ENCODE measurements around the gene NOC2L.

The NOC2L gene

GRCh38 chr1:928825-929661 is 30.0 kb downstream of the NOC2L start:
- Histone ChIP-seq H4K20me1 (ENCODE audit: insufficient read depth, low read length) (no peaks in the 10 kb centered on the region), H3K27ac (ENCODE audit: low read depth, low read length, poor library complexity, severe bottlenecking) (no peak overlapping the region), H3K9ac (ENCODE audit: low read length) (no peak overlapping the region), H3F3A (ENCODE audit: insufficient read depth, low read length) (no peaks in the 10 kb centered on the region), H3K79me2 (ENCODE audit: insufficient read depth, low read length) (no peaks in the 10 kb centered on the region), H3K4me2 (ENCODE audit: low read length) (no peak overlapping the region), H3K36me3 (ENCODE audit: insufficient read depth, low read length) (no peaks in the 10 kb centered on the region), H3K4me1 (ENCODE audit: insufficient read depth, low read length, severe bottlenecking) (no peaks in the 10 kb centered on the region), H3K9me2 (ENCODE audit: low read depth, low read length) (no peaks in the 10 kb centered on the region), H3K4me3 (ENCODE audit: low read depth, low read length, poor library complexity, severe bottlenecking) (no peak overlapping the region), H3K27me3 (ENCODE audit: insufficient read depth, low read length) (0 out of 2 replicates have a peak, but pooled peaks cover 11% of the 10 kb centered on the region), H3K9me3 (ENCODE audit: low read length) (no peaks in the 10 kb centered on the region), H2AFZ (ENCODE audit: low read length) (no peak overlapping the region)
- TF ChIP-seq EZH2 (IDR thresholded peaks at IDR 0.05; ENCODE audit: borderline replicate concordance, low read length), result no peak
- TF ChIP-seq, protein P1, sequence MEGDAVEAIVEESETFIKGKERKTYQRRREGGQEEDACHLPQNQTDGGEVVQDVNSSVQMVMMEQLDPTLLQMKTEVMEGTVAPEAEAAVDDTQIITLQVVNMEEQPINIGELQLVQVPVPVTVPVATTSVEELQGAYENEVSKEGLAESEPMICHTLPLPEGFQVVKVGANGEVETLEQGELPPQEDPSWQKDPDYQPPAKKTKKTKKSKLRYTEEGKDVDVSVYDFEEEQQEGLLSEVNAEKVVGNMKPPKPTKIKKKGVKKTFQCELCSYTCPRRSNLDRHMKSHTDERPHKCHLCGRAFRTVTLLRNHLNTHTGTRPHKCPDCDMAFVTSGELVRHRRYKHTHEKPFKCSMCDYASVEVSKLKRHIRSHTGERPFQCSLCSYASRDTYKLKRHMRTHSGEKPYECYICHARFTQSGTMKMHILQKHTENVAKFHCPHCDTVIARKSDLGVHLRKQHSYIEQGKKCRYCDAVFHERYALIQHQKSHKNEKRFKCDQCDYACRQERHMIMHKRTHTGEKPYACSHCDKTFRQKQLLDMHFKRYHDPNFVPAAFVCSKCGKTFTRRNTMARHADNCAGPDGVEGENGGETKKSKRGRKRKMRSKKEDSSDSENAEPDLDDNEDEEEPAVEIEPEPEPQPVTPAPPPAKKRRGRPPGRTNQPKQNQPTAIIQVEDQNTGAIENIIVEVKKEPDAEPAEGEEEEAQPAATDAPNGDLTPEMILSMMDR (IDR thresholded peaks at IDR 0.05; ENCODE audit: low read length), result no peak

- Histone ChIP-seq H3K27me3 (ENCODE audit: insufficient read depth, low read length) (0 out of 2 replicates have a peak, but pooled peaks cover 7% of the 10 kb centered on the region), H3K4me1 (ENCODE audit: insufficient read depth, low read length, severe bottlenecking) (no peaks in the 10 kb centered on the region), H2AFZ (ENCODE audit: low read length) (no peak overlapping the region), H3K36me3 (ENCODE audit: insufficient read depth, low read length) (no peaks in the 10 kb centered on the region), H3K9me3 (ENCODE audit: low read length) (no peaks in the 10 kb centered on the region), H3K9ac (ENCODE audit: low read length) (no peak overlapping the region), H3K9me2 (ENCODE audit: low read depth, low read length) (no peaks in the 10 kb centered on the region), H3K79me2 (ENCODE audit: insufficient read depth, low read length) (no peaks in the 10 kb centered on the region), H3F3A (ENCODE audit: insufficient read depth, low read length) (no peaks in the 10 kb centered on the region), H4K20me1 (ENCODE audit: insufficient read depth, low read length) (no peaks in the 10 kb centered on the region), H3K27ac (ENCODE audit: low read depth, low read length, poor library complexity, severe bottlenecking) (no peak overlapping the region), H3K4me2 (ENCODE audit: low read length) (no peak overlapping the region), H3K4me3 (ENCODE audit: low read depth, low read length, poor library complexity, severe bottlenecking) (no peak overlapping the region)
- TF ChIP-seq, protein P1 (IDR thresholded peaks at IDR 0.05; ENCODE audit: low read length), result no peak
- TF ChIP-seq EZH2 (IDR thresholded peaks at IDR 0.05; ENCODE audit: borderline replicate concordance, low read length), result no peak
Measured at GRCh38 chr1:927748-928147, 31.3 kb downstream of the NOC2L start.

GRCh38 chr1:927234-927633 is 31.8 kb downstream of the NOC2L start:
- 0 out of 2 replicates have a peak, but pooled peaks cover 5% of the 10 kb centered on the region for H3K27me3 ChIP-seq (ENCODE audit: insufficient read depth, low read length)
- H3K4me1 ChIP-seq (ENCODE audit: insufficient read depth, low read length, severe bottlenecking), result no peaks in the 10 kb centered on the region
- H3K9me3 ChIP-seq (ENCODE audit: low read length), result no peaks in the 10 kb centered on the region
- no peaks in the 10 kb centered on the region for H3K79me2 ChIP-seq (ENCODE audit: insufficient read depth, low read length)
- no peaks in the 10 kb centered on the region for H3K9me2 ChIP-seq (ENCODE audit: low read depth, low read length)
- no peaks in the 10 kb centered on the region for H3F3A ChIP-seq (ENCODE audit: insufficient read depth, low read length)
- no peak overlapping the region for H3K4me3 ChIP-seq (ENCODE audit: low read depth, low read length, poor library complexity, severe bottlenecking)
- H3K36me3 ChIP-seq (ENCODE audit: insufficient read depth, low read length), result no peaks in the 10 kb centered on the region
- TF ChIP-seq, protein P1 (IDR thresholded peaks at IDR 0.05; ENCODE audit: low read length), result no peak
- TF ChIP-seq EZH2 (IDR thresholded peaks at IDR 0.05; ENCODE audit: borderline replicate concordance, low read length), result no peak
- H2AFZ ChIP-seq (ENCODE audit: low read length), result no peak overlapping the region
- H3K4me2 ChIP-seq (ENCODE audit: low read length), result no peak overlapping the region
- H3K9ac ChIP-seq (ENCODE audit: low read length), result no peak overlapping the region
- no peak overlapping the region for H3K27ac ChIP-seq (ENCODE audit: low read depth, low read length, poor library complexity, severe bottlenecking)
- H4K20me1 ChIP-seq (ENCODE audit: insufficient read depth, low read length), result no peaks in the 10 kb centered on the region

Data from OCI-LY1 (cell line).